EL (cell line): ENCODE data around the gene SYT8.

Experiments
- DNase-seq: peaks from one replicate; pipeline ENCODE4 v3.0.0-alpha.2; 2016

Gene SYT8

GRCh38 chr11:1846453-1846932, 11.7 kb downstream of the SYT8 start:
- DNase-seq = no peak

GRCh38 chr11:1847006-1847735, 12.4 kb downstream of the SYT8 start:
- no peak for DNase-seq

GRCh38 chr11:1847926-1848639, 13.3 kb downstream of the SYT8 start:
- no peak for DNase-seq

GRCh38 chr11:1848640-1849430, 14.0 kb downstream of the SYT8 start:
- no peak for DNase-seq

- DNase-seq = no peak
These were observed 16.8 kb downstream of the SYT8 start for GRCh38 chr11:1851468-1852180.

GRCh38 chr11:1852271-1852876, 17.6 kb downstream of the SYT8 start:
- DNase-seq = no peak

- no peak for DNase-seq
These were observed 18.1 kb downstream of the SYT8 start, which contains the start of gene LSP1 for GRCh38 chr11:1852877-1853276. LSP1 (plus strand) TSS chr11:1853084; CDS start chr11:1853145, 61 bp downstream.

- no peak for DNase-seq
These were observed 18.8 kb downstream of the SYT8 start for GRCh38 chr11:1853376-1854131.

GRCh38 chr11:1854132-1854948, 19.6 kb downstream of the SYT8 start:
- DNase-seq = no peak

GRCh38 chr11:1854949-1855885, 20.4 kb downstream of the SYT8 start:
- DNase-seq = no peak

GRCh38 chr11:1855886-1856265, 21.1 kb downstream of the SYT8 start:
- DNase-seq = no peak

- no peak for DNase-seq
These were observed 21.7 kb downstream of the SYT8 start for GRCh38 chr11:1856306-1857005.

GRCh38 chr11:1857064-1857463, 22.3 kb downstream of the SYT8 start:
- DNase-seq = no peak

- DNase-seq = no peak
These were observed 23.4 kb downstream of the SYT8 start for GRCh38 chr11:1858154-1858553.

GRCh38 chr11:1858576-1858975, 23.8 kb downstream of the SYT8 start:
- DNase-seq = no peak

- DNase-seq = no peak
These were observed 24.2 kb downstream of the SYT8 start for GRCh38 chr11:1859004-1859403.

GRCh38 chr11:1860108-1860507, 25.3 kb downstream of the SYT8 start:
- DNase-seq = no peak
